Endothelial cell (in vitro differentiated cells): ENCODE data around the gene SLX1A. TPM values are rescaled to one million over a fixed set of nuclear protein-coding genes. Genes with fewer than 3 reads are reported as not detected.
"Not testable (repeated sequence)": the region's sequence is repeated elsewhere in the genome, so short reads cannot be mapped to it uniquely, and the experiment has no call there.

Source experiments
- DNase-seq: peaks from one replicate; pipeline ENCODE4 v3.0.0; 2021; ENCODE audit warnings: low spot score
- H3K27ac Mint-ChIP-seq: one replicate; pipeline ENCODE4 v1.8.0; 2021; ENCODE audit warnings: mixed read lengths, inconsistent platforms; ENCODE audit not compliant: unreplicated experiment
- H3K27me3 Mint-ChIP-seq: one replicate; pipeline ENCODE4 v1.8.0; 2021; ENCODE audit warnings: mild to moderate bottlenecking, moderate library complexity, mixed read lengths, inconsistent platforms; ENCODE audit not compliant: unreplicated experiment
- H3K36me3 Mint-ChIP-seq: one replicate; pipeline ENCODE4 v1.8.0; 2021; ENCODE audit warnings: mild to moderate bottlenecking, low read depth, mixed read lengths, inconsistent platforms; ENCODE audit not compliant: unreplicated experiment
- H3K4me1 Mint-ChIP-seq: one replicate; pipeline ENCODE4 v1.8.0; 2021; ENCODE audit warnings: mild to moderate bottlenecking, mixed read lengths, inconsistent platforms; ENCODE audit not compliant: unreplicated experiment
- H3K4me3 Mint-ChIP-seq: one replicate; pipeline ENCODE4 v1.8.0; 2021; ENCODE audit warnings: mild to moderate bottlenecking, mixed read lengths, inconsistent platforms; ENCODE audit not compliant: unreplicated experiment
- H3K9me3 Mint-ChIP-seq: one replicate; pipeline ENCODE4 v1.8.0; 2021; ENCODE audit warnings: mixed read lengths, inconsistent platforms; ENCODE audit not compliant: unreplicated experiment
- total RNA-seq: library from RNA; stranded (reverse); fragmentation: NEBNext Ultra II Directional; extraction: Animal tissue kit (Norgen Biotek cat#: 25700); gene quantifications from one replicate; pipeline ENCODE4 v1.2.1, GENCODE V29; 2021; ENCODE audit not compliant: unreplicated experiment
- TF ChIP-seq, protein P1 (sequence below): fragments of 200-600 bp; sonication (generic); IDR thresholded peaks from one replicate; pipeline ENCODE4 v1.5.0; 2021; ENCODE audit warnings: antibody characterized with exemption; ENCODE audit not compliant: unreplicated experiment

The SLX1A gene
- total RNA-seq, 1 donor from 2014 or later, result 61.0 TPM

DNA sequence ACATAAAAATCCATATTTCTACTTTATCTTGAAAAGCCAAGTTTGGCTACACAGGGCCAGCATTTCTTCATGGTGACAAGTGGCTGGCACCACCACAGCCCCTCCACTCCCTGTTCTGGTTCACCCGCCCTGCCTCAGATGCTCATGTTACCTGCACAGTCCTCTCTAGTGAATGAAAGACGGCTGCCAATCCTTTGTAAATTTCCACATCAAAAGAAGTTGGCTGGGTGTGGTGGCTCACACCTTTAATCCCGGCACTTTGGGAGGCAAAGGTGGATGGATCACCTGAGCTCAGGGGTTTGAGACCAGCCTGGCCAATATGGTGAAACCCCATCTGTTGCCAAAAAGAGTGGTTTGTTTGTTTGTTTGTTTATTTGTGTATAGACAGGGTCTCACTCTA lies 30.1 kb upstream of the SLX1A start:
- Mint-ChIP-seq H3K36me3 (peaks cover 6% of the 10 kb centered on the region), H3K9me3 (peaks cover 4% of the 10 kb centered on the region), H3K27me3 (peaks cover 2% of the 10 kb centered on the region), H3K4me3 (no peak overlapping the region), H3K27ac (no peak overlapping the region), H3K4me1 (no peaks in the 10 kb centered on the region)
- TF ChIP-seq, protein P1, sequence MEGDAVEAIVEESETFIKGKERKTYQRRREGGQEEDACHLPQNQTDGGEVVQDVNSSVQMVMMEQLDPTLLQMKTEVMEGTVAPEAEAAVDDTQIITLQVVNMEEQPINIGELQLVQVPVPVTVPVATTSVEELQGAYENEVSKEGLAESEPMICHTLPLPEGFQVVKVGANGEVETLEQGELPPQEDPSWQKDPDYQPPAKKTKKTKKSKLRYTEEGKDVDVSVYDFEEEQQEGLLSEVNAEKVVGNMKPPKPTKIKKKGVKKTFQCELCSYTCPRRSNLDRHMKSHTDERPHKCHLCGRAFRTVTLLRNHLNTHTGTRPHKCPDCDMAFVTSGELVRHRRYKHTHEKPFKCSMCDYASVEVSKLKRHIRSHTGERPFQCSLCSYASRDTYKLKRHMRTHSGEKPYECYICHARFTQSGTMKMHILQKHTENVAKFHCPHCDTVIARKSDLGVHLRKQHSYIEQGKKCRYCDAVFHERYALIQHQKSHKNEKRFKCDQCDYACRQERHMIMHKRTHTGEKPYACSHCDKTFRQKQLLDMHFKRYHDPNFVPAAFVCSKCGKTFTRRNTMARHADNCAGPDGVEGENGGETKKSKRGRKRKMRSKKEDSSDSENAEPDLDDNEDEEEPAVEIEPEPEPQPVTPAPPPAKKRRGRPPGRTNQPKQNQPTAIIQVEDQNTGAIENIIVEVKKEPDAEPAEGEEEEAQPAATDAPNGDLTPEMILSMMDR, result no peak
- DNase-seq, result no peak

DNA sequence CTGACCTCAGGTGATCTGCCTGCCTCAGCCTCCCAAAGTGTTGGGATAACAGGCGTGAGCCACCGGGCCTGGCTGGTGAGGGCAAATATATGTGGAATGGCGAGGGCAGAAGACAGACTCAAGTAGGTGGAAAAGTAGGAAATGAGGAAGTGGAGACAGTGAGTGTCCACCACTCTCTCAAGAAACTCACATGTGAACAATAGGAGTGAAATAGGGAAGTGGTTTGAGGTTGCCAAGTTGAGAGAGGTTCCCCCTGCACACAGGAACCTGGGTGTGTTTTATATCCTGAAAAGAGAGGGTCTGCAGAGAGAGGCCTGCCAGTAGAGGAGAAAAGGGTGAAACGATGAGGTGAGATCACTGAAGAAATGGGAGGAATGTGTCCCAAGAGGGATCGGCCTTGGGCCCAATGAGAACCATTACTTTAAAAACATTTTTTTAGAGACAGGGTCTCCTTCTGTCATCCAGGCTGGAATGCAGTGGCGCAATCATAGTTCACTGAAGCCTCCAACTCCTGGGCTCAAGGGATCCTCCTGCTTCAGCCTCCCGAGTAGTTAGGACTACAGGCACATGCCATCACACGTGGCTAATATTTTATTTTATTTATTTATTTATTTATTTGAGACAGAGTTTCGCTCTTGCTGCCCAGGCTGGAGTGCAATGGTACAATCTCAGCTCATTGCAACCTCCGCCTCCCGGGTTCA lies 27.3 kb upstream of the SLX1A start:
- peaks cover 2% of the 10 kb centered on the region for H3K27me3 Mint-ChIP-seq
- no peak for DNase-seq
- no peaks in the 10 kb centered on the region for H3K4me1 Mint-ChIP-seq
- H3K9me3 Mint-ChIP-seq, result peaks cover 4% of the 10 kb centered on the region
- H3K4me3 Mint-ChIP-seq, result no peak overlapping the region
- H3K27ac Mint-ChIP-seq, result no peak overlapping the region
- TF ChIP-seq, protein P1, result no peak
- H3K36me3 Mint-ChIP-seq, result peaks cover 3% of the 10 kb centered on the region

DNA sequence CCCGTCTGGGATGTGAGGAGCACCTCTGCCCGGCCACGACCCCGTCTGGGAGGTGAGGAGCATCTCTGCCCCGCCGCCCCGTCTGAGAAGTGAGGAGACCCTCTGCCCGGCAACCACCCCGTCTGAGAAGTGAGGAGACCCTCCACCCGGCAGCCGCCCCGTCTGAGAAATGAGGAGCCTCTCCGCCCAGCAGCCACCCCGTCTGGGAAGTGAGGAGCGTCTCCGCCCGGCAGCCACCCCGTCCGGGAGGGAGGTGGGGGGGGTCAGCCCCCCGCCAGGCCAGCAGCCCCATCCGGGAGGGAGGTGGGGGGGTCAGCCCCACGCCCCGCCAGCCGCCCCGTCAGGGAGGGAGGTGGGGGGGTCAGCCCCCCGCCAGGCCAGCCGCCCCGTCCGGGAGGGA lies 24.9 kb upstream of the SLX1A start:
- H3K4me1 Mint-ChIP-seq, H3K27ac Mint-ChIP-seq, H3K27me3 Mint-ChIP-seq, DNase-seq, H3K4me3 Mint-ChIP-seq, H3K36me3 Mint-ChIP-seq, H3K9me3 Mint-ChIP-seq: not testable (repeated sequence)

GRCh38 chr16:30169416-30169815 lies 24.3 kb upstream of the SLX1A start:
- H3K4me3 Mint-ChIP-seq, H3K36me3 Mint-ChIP-seq, DNase-seq: not testable (repeated sequence)

DNA sequence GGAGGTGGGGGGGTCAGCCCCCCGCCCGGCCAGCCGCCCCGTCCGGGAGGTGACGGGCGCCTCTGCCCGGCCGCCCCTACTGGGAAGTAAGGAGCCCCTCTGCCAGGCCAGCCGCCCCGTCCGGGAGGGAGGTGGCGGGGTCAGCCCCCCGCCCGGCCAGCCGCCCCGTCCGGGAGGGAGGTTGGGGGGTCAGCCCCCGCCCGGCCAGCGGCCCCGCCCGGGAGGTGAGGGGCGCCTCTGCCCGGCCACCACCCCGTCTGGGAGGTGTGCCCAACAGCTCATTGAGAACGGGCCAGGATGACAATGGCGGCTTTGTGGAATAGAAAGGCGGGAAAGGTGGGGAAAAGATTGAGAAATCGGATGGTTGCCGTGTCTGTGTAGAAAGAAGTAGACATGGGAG lies 23.5 kb upstream of the SLX1A start:
- H3K4me1 Mint-ChIP-seq, H3K4me3 Mint-ChIP-seq, DNase-seq, H3K27ac Mint-ChIP-seq, H3K27me3 Mint-ChIP-seq, H3K36me3 Mint-ChIP-seq, H3K9me3 Mint-ChIP-seq: not testable (repeated sequence)

More at GRCh38 chr16:30169416-30169815, 24.3 kb upstream of the SLX1A start:
- H3K4me1 Mint-ChIP-seq, H3K27me3 Mint-ChIP-seq, H3K9me3 Mint-ChIP-seq, H3K27ac Mint-ChIP-seq: not testable (repeated sequence)

- peaks cover 3% of the 10 kb centered on the region for H3K9me3 Mint-ChIP-seq
- no peaks in the 10 kb centered on the region for H3K4me1 Mint-ChIP-seq
- H3K36me3 Mint-ChIP-seq, result peaks cover 3% of the 10 kb centered on the region
- no peak overlapping the region for H3K27ac Mint-ChIP-seq
- no peak overlapping the region for H3K4me3 Mint-ChIP-seq
- TF ChIP-seq, protein P1, result no peak
- DNase-seq, result no peak
- no peaks in the 10 kb centered on the region for H3K27me3 Mint-ChIP-seq
Observed at GRCh38 chr16:30173054-30173453, 20.6 kb upstream of the SLX1A start.

DNA sequence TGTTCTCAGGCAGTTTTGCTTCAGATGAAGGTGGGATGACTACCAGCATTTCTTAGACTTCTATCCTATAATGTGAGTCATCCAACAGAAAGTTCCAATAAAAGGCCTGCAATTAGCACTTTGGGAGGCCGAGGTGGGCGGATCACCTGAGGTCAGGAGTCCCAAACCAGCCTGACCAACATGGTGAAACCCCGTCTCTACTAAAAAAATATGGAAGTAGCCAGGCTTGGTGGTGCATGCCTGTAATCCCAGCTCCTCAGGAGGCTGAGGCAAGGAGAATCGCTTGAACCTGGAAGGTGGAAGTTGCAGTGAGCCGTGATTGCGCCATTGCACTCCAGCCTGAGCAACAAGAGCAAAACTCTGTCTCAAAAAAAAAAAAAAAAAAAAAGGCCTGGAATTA lies 16.8 kb upstream of the SLX1A start:
- H3K27me3 Mint-ChIP-seq, H3K4me1 Mint-ChIP-seq, H3K36me3 Mint-ChIP-seq, H3K9me3 Mint-ChIP-seq, DNase-seq, H3K27ac Mint-ChIP-seq, H3K4me3 Mint-ChIP-seq: not testable (repeated sequence)
